HPDE6-E6E7 (cell line): Measurements from ENCODE around the gene TAPBP.
"Not testable (repeated sequence)": the region's sequence is repeated elsewhere in the genome, so short reads cannot be mapped to it uniquely, and the experiment has no call there.

Experiments
- DNase-seq: peaks from one replicate; pipeline ENCODE4 v3.0.0; 2011; ENCODE audit warnings: missing footprints; ENCODE audit errors: extremely low spot score

The TAPBP gene

DNA sequence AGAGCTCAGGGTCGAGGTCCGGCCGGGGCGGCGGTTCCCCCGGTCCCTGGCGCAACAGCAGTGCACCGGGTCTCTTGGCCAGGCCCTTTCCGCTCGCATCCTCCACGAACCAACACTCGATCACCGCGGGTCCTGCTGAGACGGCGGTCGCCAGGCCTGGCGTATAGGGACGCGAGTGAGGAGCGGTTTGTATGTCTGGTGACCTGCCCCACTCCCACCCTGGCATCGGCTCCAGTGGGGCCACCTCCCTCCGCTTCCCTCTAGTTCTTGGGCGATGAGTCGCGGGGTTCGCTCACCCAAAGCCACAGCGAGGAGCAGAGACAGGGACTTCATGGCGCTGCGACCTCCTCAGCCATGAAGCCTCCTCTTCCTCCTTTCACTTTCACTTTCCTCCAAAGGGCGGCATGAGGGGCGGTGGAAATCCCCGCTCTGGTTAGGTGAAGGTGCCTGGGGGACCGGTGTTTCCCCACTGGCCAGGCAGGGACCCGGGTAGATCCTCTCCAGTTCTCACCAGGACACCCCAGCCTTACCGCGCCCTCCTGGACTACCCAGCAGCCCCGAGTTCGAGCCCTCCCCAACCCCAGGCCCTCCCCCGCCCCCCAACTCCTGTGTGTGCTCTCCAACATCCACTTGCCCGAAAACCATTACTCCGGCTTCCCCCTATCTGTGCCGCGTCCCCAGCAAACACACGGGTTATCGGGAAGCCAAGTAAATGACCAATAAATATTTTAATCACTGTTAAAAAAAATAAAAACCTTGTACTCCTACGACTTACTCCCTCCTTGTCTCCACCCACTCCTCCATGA is at the start of gene TAPBP:
TAPBP (minus strand) TSS at position 370 of the 806 bp plus-strand sequence; CDS start at position 333, 37 bp downstream.
- DNase-seq, result peak; percentile 54

GRCh38 chr6:33363486-33363885 is 49.6 kb upstream of the TAPBP start:
- not testable (repeated sequence) for DNase-seq

DNA sequence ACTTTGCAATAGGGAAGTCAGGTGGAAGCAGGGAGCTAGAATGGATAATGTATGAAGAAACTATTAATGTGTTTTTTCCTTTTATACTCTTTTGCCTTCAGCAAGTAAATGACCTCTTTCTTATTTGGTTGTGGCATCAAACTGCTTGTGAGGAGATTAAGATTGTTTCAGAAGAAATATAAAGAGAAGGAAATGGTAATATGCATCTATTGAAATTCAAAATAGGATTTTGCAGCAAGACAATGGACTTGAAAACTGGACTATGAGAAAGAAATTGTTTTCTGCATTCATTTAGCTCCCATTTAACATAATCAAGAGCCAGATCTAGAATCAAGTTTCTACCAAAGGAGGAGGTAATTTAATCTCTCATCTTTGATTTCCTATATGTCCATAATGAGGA is 45.5 kb upstream of the TAPBP start:
- DNase-seq, result no peak

DNA sequence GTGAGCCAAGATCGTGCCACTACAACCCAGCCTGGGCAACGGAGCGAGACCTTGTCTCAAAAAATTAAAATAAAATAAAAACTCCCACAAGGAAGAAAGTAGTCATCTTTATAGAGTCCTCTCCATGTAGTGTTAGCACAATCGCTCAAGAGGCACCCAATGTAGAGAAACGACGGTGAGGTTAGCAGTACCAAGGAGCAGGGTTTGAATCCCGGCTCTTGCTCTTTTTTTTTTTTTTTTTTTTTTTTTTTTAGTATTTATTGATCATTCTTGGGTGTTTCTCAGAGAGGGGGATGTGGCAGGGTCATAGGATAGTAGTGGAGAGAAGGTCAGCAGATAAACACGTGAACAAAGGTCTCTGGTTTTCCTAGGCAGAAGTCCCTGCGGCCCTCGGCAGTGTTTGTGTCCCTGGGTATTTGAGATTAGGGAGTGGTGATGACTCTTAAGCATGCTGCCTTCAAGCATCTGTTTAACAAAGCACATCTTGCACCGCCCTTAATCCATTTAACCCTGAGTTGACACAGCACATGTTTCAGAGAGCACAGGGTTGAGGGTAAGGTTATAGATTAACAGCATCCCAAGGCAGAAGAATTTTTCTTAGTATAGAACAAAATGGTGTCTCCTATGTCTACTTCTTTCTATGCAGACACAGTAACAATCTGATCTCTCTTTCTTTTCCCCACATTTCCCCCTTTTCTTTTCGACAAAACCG is 43.4 kb upstream of the TAPBP start:
- not testable (repeated sequence) for DNase-seq

- DNase-seq, result no peak
These were observed 42.4 kb upstream of the TAPBP start for GRCh38 chr6:33356295-33356694.

DNA sequence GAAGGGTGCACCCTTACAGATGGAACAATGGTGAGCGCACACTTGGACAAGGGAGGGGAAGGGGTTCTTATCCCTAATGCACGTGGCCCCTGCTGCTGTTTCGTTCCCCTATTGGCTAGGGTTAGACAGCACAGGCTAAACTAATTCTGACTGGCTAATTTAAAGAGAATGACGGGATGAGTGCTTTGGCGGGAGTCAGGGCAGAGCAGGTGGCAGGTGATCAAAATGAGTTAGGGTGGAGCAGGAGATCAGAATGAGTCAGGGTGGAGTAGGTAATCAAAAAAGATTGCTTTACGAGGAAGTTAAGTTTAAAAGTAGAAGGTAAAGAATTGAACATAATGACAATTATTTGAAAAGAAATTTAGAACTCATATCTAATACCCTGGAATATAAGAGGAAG is 42.0 kb upstream of the TAPBP start:
- DNase-seq, result not testable (repeated sequence)

GRCh38 chr6:33347816-33348215 is 33.9 kb upstream of the TAPBP start:
- DNase-seq, result no peak

GRCh38 chr6:33346972-33347371 is 33.1 kb upstream of the TAPBP start:
- DNase-seq, result not testable (repeated sequence)

GRCh38 chr6:33344701-33345697 is 31.1 kb upstream of the TAPBP start:
- DNase-seq, result peak; percentile 45

- DNase-seq, result no peak
These were observed 30.2 kb upstream of the TAPBP start for GRCh38 chr6:33343953-33344611.

- not testable (repeated sequence) for DNase-seq
These were observed 29.7 kb upstream of the TAPBP start for GRCh38 chr6:33343606-33343952.

DNA sequence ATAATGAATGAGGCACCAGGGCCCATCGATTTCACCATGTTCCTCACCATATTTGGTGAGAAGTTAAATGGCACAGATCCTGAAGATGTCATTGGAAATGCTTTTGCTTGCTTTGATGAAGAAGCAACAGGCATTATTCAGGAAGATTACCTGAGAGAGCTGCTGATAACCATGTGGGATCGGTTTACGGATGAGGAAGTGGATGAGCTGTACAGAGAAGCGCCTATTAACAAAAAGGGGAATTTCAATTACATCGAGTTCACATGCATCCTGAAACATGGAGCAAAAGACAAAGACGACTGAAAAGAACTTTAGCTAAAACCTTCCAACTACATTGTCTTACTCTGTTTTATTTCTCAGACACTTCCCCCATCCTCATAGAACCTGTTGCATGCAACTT is 25.3 kb upstream of the TAPBP start:
- DNase-seq, result no peak

DNA sequence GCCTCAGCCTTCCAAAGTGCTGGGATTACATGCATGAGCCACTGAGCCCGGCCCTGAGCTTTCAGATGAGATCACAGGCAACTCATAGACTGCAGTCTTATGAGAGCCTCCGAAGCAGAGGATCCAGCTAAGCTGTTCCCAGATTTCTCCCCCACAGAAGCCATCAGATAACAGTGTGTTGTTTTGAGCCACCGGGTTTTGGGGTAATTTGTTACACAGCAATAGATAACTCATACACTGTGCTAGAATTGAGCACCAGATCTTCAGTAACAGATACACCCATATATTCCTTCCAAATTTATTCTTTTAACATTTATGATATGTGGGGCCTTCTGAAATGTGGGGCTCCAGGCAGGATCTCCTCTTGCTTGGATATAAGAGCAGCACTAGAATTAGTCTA is 22.6 kb upstream of the TAPBP start:
- no peak for DNase-seq

DNA sequence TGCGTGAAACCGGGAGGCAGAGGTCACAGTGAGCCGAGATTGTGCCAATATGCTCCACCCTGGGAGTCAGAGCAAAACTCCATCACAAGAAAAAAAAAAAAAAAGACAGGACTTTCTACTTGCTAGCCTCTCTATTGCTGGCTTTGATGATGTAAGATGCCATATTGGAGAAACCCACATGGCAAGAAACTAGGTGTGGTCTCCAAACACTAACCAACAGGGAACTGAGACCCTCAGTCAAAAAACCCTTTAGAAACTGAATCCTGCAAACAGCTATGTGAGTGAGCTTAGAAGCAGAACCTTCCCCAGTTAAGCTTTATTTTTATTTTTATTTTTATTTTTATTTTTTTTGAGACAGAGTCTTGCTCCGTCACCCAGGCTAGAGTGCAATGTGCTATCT is 22.0 kb upstream of the TAPBP start:
- no peak for DNase-seq

DNA sequence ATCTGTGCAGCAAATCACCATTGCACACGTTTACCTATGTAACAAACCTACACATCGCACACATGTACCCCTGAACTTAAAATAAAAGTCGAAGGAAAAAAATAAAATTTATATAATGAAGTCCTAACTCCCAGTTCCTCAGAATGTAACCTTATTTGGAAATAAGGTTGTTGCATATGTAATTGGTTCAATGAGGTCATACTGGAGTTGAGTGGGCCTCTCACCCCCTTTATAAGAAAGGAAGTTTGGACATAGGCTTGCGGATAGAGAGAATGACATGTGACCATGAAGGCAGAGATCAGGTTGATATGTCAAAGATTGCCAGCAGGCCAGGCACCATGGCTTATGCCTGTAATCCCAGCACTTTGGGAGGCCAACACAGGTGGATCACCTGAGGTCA is 19.8 kb upstream of the TAPBP start:
- DNase-seq, result no peak

DNA sequence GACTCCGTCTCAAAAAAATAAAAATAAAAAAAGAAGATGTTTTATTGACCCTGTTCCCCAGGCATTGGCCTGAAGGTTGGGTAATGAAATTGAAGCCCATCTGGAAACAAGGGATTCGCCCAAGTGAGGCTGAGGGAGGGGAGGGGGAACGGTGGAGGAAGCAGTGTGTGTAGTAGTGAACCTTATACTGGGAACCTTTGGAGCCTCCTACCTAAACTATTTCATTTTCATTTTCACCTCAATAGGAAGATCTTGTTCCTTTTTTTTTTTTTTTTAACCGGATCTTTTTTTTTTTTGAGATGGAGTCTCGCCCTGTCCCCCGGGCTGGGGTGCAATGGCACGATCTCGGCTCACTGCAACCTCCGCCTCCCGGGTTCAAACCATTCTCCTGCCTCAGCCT is 16.9 kb upstream of the TAPBP start:
- no peak for DNase-seq

DNA sequence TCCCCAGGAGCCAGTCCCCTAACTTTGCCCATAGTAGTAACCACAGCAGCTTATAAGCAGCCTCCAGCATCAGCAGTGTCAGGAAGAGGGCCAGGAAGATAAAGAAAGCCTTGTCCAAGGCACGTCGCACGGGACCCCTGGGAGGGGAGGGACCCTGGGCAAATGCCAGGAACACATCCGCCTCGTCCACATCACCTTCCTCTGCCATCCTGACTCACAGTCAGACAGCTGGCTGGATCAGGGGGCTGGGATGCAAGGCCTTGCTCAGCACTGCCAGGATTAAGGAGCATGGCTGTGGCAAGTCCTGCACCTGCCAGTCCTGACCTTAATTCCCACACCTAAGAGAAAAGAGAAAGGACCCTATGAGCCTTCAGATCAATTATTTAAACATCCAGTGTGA is 15.2 kb upstream of the TAPBP start:
- no peak for DNase-seq

DNA sequence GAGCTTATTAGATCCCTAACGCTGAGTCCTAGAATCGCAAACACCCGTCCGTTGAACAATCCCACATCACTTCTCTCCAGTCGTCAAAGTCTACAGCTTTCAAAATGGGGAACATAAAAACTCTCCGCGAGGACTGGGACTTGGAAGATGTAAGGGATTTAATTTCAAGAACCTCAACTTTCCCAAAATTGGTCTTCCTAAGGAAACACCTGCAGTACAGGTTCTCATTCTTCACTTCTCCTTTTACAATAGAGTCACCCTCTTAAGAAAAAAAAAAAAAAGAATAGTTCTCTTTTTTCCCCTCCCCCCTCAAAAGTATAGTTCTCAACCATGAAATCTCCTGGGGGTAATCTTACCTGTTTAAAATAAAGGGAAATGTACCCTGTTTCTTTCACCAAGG is 10.2 kb upstream of the TAPBP start:
- DNase-seq, result no peak

DNA sequence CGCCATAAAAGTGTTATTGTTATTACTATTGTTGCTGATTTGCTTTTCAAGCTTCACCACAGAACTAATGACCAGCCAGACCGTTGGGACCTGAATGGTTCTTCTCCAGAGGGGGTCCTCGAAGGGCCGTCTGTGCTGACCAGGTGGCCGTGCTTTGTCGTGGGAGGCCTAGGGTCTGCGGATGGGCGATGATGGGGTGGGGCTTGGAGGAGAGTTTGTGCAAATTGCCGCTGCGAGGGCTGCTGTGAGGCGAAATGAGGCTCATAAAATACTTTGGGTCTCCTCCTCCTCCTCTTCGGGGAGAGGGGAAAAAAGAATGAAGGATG is 9.7 kb upstream of the TAPBP start:
- DNase-seq, result no peak

DNA sequence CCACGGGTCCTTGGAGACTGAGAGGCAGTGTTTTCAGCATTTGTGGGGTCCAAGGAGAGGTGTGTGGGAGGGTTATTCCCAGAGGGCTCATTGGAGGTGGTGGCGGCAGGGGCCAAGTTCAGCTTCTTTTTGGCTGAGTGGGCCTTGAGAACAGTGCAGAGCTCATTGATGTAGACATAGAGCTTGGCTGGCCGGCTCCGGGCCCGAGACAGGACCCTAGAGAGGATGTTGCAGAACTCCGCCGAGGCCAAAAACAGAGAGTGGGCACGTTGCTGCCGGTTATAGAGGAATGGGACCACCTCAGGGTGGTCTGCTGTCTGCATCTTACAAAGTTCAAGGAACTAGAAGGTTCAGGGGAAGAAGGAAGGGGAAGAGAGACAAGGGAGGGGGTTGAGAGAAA is 7.3 kb upstream of the TAPBP start:
- no peak for DNase-seq

- no peak for DNase-seq
These were observed 6.7 kb upstream of the TAPBP start for GRCh38 chr6:33320315-33321181.
